Activated CD8-positive, alpha-beta T cell treated with anti-CD3 and anti-CD28 coated beads for 36 hours (primary cell): ENCODE measurements around the gene LIMS1. TPM values are rescaled to one million over a fixed set of nuclear protein-coding genes. Genes with fewer than 3 reads are reported as not detected.
"Not testable (repeated sequence)": the region's sequence is repeated elsewhere in the genome, so short reads cannot be mapped to it uniquely, and the experiment has no call there.

Experiments
- ATAC-seq: fragments of 200-7000 bp; cut with Tn5 transposase; one replicate; pipeline ENCODE4 v1.10.0; 2021; ENCODE audit warnings: mild to moderate bottlenecking, moderate library complexity
- CTCF ChIA-PET: fragments of 350-600 bp; sonication (Branson Sonifier 250); formaldehyde crosslinking; loops from one replicate; lab custom pipeline; 2021; ENCODE audit warnings: antibody characterized with exemption; lab: Charles Lee
- POLR2A ChIA-PET: fragments of 350-600 bp; sonication (Branson Sonifier 250); formaldehyde crosslinking; loops from one replicate; lab custom pipeline; 2021; ENCODE audit warnings: antibody characterized with exemption; lab: Charles Lee
- DNase-seq: peaks from one replicate; pipeline ENCODE4 v3.0.0-alpha.2; 2020
- H3K27ac Mint-ChIP-seq: one replicate; pipeline ENCODE4 v1.8.0; 2021; ENCODE audit warnings: mild to moderate bottlenecking, mixed read lengths
- H3K27me3 Mint-ChIP-seq: one replicate; pipeline ENCODE4 v1.8.0; 2021; ENCODE audit warnings: mixed read lengths
- H3K36me3 Mint-ChIP-seq: one replicate; pipeline ENCODE4 v1.8.0; 2021; ENCODE audit warnings: low read depth, mixed read lengths
- H3K4me1 Mint-ChIP-seq: one replicate; pipeline ENCODE4 v1.8.0; 2021; ENCODE audit warnings: low read depth, mixed read lengths
- H3K4me3 Mint-ChIP-seq: one replicate; pipeline ENCODE4 v1.8.0; 2021; ENCODE audit warnings: mild to moderate bottlenecking, moderate library complexity, mixed read lengths
- H3K9me3 Mint-ChIP-seq: one replicate; pipeline ENCODE4 v1.8.0; 2021; ENCODE audit warnings: mixed read lengths
- intact Hi-C: fragments of 100-400 bp; cut with micrococcal nuclease; formaldehyde crosslinking; loops from one replicate; pipeline ENCODE4 v1.10.0; 2022
- total RNA-seq, 2 experiments: library from RNA; stranded (reverse); gene quantifications; one replicate each; pipeline ENCODE4 v1.2.3, GENCODE V29; 2021
- TF ChIP-seq, protein P1 (sequence below): fragments of 200-600 bp; IDR thresholded peaks from one replicate; pipeline ENCODE4 v1.8.0; 2022; ENCODE audit warnings: antibody characterized with exemption, mild to moderate bottlenecking

The LIMS1 gene
- total RNA-seq, 2 experiments from 2014 or later: 48.1 to 51.7 TPM

DNA sequence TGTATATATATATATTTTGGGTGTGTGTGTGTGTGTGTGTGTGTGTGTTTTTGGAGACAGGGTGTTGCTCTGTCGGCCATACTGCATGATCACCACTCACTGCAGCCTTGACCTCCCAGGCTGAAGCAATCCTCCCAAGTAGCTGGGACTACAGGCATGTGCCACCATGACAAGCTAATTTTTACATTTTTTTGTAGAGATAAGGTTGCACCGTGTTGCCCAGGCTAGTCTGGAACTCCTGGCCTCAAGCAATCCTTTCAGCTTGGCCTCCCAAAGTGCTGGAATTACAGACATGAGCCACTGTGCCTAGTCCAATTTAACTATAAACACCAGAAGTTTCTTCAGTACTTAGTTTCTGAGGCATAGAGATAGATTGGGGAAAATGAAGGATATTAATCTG lies 18.3 kb downstream of the LIMS1 start:
- Mint-ChIP-seq H3K9me3 (no peaks in the 10 kb centered on the region), H3K4me1 (peaks cover 2% of the 10 kb centered on the region), H3K27me3 (no peaks in the 10 kb centered on the region), H3K4me3 (no peak overlapping the region), H3K36me3 (no peaks in the 10 kb centered on the region), H3K27ac (no peak overlapping the region)
- ChIA-PET POLR2A (no interaction called here), CTCF (no interaction called here)
- ATAC-seq (no peak), DNase-seq (no peak)
- intact Hi-C loops: no loop called here
- TF ChIP-seq, protein P1, sequence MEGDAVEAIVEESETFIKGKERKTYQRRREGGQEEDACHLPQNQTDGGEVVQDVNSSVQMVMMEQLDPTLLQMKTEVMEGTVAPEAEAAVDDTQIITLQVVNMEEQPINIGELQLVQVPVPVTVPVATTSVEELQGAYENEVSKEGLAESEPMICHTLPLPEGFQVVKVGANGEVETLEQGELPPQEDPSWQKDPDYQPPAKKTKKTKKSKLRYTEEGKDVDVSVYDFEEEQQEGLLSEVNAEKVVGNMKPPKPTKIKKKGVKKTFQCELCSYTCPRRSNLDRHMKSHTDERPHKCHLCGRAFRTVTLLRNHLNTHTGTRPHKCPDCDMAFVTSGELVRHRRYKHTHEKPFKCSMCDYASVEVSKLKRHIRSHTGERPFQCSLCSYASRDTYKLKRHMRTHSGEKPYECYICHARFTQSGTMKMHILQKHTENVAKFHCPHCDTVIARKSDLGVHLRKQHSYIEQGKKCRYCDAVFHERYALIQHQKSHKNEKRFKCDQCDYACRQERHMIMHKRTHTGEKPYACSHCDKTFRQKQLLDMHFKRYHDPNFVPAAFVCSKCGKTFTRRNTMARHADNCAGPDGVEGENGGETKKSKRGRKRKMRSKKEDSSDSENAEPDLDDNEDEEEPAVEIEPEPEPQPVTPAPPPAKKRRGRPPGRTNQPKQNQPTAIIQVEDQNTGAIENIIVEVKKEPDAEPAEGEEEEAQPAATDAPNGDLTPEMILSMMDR: no peak

DNA sequence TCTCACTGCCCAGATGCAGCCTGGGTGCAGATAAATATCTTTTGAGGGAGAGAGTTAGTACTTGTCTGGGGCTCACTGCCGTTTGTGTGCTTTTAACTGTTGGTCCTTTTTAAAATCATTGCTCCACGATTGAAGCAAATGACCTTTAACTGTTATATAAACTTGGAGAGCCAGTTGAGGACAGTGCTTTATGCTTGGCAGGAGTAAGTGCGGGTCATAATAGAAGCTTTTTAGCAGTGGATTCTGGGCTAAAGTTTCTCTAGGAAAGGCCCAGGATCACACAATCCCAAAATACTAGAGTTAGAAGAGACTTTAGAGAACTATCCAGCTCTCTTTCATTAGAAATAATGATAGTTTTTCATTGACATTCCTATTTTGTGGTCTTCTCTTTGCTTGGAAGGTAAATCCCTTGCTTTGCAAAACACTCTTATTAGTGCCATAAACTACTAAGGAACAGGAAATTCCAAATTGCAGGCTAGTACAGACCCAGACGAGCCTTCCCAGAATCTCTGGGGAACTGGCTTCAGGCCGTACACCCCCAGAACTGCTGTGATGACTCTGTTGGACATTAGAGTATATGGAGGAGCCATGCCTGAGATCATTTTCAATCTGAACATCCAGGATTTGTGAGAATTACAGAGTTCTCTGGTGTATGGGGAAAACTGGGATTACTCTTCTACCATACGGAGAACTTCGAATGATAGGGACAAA lies 19.1 kb downstream of the LIMS1 start:
- ChIA-PET POLR2A (no interaction called here), CTCF (interaction anchor here (0.9 kb wide), 1 partner anchor 297 kb away, joined by 3 read pairs; no protein-coding TSS in a partner anchor)
- H3K4me3 Mint-ChIP-seq: no peak overlapping the region
- TF ChIP-seq, protein P1: no peak
- no peak overlapping the region for H3K27ac Mint-ChIP-seq
- no peaks in the 10 kb centered on the region for H3K9me3 Mint-ChIP-seq
- H3K27me3 Mint-ChIP-seq: no peaks in the 10 kb centered on the region
- H3K4me1 Mint-ChIP-seq: no peaks in the 10 kb centered on the region
- DNase-seq (no peak), ATAC-seq (no peak)
- H3K36me3 Mint-ChIP-seq: no peaks in the 10 kb centered on the region
- intact Hi-C loops: no loop called here

DNA sequence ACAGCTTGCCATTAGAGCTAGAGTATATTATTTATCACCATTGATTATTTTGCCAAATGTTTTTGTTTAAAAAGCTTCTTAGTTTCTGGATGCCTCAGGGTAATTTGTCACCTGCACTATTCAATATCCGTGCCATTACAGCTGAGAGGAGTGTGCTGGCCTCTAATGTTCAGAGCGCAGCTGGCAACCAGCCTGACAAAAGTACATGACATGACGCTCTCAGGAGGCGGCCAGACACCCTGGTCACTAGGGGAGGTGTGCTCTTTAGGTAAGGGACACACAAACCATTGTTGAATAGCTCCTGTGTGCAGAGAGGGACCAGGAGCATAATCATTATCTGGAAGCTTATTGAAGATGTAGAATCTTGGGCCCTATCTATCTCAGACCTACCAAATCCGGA lies 20.3 kb downstream of the LIMS1 start:
- Mint-ChIP-seq H3K27ac (no peak overlapping the region), H3K4me1 (no peaks in the 10 kb centered on the region), H3K36me3 (no peaks in the 10 kb centered on the region), H3K4me3 (no peak overlapping the region), H3K27me3 (no peaks in the 10 kb centered on the region), H3K9me3 (no peaks in the 10 kb centered on the region)
- CTCF ChIA-PET: no interaction called here
- TF ChIP-seq, protein P1: no peak
- no peak for DNase-seq
- no peak for ATAC-seq
- POLR2A ChIA-PET: no interaction called here
- intact Hi-C loops: no loop called here

DNA sequence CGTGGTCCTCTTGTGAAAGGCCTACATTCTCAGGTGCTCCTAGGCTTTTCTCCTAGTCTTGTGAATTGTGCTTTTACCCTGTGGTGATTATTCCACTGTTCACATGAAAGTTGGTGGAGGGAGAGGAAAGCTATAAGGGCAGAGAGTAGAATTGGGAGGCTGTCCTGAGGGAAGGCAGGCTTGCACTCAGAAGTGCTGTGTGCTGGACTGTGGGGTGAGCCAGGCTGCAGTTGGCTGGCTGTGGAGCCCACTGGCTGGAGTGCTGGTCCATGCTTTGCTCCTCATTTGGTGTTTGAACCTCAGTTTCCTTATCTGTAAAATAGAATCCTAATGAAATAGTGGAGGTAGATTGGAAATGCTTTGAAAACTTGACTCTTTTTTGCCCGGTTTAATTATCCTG lies 21.3 kb downstream of the LIMS1 start:
- Mint-ChIP-seq H3K36me3 (no peaks in the 10 kb centered on the region), H3K9me3 (no peaks in the 10 kb centered on the region), H3K4me3 (no peak overlapping the region), H3K27ac (no peak overlapping the region), H3K27me3 (no peaks in the 10 kb centered on the region), H3K4me1 (no peaks in the 10 kb centered on the region)
- ChIA-PET POLR2A (no interaction called here), CTCF (no interaction called here)
- TF ChIP-seq, protein P1: no peak
- no peak for ATAC-seq
- intact Hi-C loops: no loop called here
- no peak for DNase-seq

DNA sequence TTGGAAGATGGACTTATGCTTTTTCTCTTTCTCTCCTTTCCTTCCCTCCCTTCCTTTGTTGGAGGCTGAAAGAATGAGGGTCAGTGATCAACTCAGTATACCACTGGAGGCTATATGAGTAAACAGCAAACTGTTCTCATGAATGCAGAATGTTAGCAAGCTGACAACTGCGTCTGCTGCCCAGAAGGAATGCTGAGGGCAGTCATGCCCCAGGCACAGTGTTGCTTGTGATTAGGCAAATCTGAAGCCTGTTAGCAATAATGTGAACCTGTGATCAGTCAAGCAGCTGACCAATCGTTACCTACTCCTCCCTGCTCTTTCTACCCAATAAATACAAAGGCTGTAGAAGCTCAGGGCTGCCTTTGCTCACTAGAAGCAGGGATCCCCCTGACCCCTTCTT lies 22.3 kb downstream of the LIMS1 start:
- H3K27me3 Mint-ChIP-seq, H3K36me3 Mint-ChIP-seq, POLR2A ChIA-PET, DNase-seq, CTCF ChIA-PET, intact Hi-C loops, H3K27ac Mint-ChIP-seq, H3K9me3 Mint-ChIP-seq, ATAC-seq, H3K4me1 Mint-ChIP-seq, H3K4me3 Mint-ChIP-seq: not testable (repeated sequence)
